Stimulated activated CD4-positive, alpha-beta T cell treated with anti-CD3 and anti-CD28 coated beads, TNF-alpha, amount 100 ng/mL, for 1 hour (primary cell): ENCODE results near the gene TRMU.
"Not testable (repeated sequence)": the region's sequence is repeated elsewhere in the genome, so short reads cannot be mapped to it uniquely, and the experiment has no call there.

ENCODE experiments used
- DNase-seq, 3 donors: peaks; one replicate each; pipeline ENCODE4 v3.0.0-alpha.2; 2020; ENCODE audit warnings: low read depth in 3 of 3, low spot score in 1 of 3

Gene TRMU

GRCh38 chr22:46382524-46382923 lies 47.0 kb downstream of the TRMU start:
- DNase-seq = no peak

- no peak for DNase-seq
Measured at GRCh38 chr22:46386312-46386711, 50.8 kb downstream of the TRMU start.

GRCh38 chr22:46387748-46388147 lies 52.2 kb downstream of the TRMU start:
- DNase-seq = no peak

DNA sequence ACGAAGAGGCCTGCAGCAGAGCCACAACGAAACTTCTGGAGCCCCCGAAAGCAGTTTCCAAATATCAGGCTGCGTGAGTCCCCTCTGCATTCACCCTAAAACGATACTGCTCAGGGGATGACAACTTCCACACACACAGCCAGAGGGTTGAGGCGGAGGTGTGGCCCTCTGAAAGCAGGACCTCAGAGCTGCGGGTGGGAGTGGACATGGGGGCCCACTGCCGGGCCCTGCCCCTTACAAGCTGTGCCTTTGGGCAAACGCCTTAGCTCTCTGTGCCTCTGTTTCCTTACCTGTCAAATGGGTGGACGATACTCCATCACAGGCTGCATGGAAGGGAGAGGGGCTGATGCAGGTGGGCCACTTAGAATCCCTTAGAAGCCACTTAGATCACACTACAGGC lies 53.1 kb downstream of the TRMU start:
- DNase-seq = no peak

- DNase-seq = no peak
Measured at GRCh38 chr22:46389081-46389480, 53.6 kb downstream of the TRMU start.

DNA sequence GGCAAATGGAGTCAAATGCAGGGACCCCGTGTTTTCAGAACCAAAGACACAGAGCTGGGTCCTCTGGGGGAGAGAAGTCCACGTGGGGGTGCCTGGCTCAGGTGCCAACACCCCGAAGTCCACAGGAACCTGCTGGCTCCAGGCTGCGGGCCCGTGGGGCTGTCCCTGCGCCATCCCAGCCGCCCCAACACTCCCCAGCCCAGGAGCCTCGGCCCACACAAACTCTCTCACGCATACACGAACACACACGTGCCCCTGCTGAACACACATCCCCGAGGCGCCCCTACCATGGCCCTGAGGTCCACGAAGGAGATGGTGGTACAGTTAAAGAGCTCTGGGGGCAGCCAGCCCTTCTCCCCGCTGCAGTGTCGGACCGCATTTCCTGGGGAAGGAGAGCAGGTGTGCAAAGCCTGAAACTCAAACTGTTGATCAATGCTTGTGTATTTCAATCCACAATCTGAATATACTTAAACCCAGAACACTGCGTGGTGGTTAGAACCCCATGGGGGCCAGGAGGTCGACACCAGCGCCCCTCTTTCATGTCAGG lies 54.7 kb downstream of the TRMU start:
- DNase-seq = no peak

- no peak for DNase-seq
Measured at GRCh38 chr22:46390652-46391301, 55.3 kb downstream of the TRMU start.

DNA sequence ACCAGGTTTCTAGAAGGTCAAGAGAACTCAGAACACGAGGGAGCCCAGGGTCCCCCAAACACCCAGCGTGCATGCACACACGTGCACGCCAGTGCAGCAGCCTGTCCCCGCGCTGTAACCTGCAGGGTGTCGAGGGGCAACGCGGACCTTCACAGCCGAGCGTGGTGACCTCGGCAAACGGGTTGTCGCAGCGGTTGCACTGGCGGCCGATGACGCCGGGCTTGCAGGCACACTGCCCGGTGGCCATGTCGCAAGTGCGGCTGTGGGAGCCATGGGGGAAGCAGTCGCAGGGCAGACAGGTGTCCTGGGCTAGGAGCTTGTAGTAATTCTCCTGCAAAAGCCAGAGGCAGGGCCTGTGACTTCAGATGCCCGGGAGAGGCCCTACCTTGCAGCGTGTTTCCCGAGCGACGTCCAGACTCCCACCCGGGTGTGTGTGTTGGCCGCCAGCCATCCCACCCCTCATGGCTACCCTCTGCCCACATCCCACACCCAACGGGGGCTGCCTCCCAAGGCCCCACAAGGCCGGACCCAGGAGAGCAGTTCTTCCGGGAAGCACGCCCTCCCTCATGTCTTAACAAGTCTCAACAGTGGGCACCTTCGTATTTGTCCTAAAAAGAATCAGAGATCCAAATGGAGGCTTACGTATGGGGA lies 56.1 kb downstream of the TRMU start:
- DNase-seq = no peak

GRCh38 chr22:46392137-46392844 lies 56.8 kb downstream of the TRMU start:
- DNase-seq = no peak

GRCh38 chr22:46393873-46394272 lies 58.4 kb downstream of the TRMU start:
- DNase-seq = no peak

DNA sequence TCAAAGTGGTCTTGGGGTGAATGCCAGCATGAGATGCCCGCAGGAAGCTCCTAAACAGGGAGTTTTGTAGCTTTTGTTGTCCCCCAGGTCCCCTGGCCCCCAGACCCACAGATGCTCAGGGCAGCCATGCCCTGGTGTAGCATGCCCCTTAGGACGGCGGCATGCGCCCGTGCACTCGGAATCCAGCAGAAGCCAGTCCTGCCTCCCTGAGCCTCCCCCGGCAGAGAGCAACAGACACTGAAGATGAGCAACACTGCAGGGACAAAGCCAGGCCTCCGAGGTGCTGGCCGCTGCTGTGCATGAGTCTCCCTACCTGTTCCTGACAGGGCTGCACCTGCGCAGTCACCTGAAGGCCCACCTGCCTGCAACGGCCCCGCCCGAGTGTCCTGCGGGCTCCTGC lies 59.1 kb downstream of the TRMU start:
- DNase-seq = no peak

DNA sequence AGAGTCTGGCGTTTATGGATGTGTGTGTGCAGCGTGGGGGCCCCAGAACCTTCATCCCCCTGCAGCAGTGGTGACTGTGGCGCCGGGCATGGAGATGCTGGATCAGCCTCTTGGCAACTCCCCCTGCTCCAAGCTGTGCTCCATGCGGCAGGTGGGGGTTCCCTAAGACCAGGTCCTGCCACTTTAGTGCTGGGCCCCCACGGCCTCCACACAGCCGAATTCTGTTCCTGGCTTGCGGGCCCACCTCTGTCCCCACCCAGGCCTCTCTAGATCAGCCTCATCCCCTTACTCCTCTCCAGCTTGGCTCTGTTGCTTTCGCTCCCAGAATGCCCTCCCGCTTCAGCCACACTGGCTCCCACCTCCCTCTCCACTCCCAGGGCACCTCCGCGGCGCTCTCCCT lies 59.6 kb downstream of the TRMU start:
- no peak for DNase-seq

GRCh38 chr22:46397049-46397448 lies 61.5 kb downstream of the TRMU start:
- DNase-seq = not testable (repeated sequence)

DNA sequence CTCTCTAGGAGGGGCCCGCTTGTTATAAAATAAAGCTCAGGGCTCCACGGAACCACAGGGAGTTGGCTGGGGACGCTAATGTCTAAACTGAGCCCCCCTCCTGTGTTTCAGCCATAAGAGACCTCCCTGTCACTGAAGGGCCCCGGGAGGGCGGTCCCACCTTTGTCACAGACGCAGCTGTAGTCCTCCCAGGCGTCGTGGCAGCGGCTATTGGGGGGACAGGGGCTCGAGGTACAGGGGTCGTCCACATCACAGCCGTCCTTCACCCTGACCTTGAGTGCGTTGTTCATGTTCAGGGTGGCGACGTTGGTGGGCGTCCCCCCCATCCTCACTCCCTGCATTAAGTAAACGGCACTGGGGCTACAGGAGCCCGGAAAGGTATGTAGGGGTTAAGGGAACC lies 62.0 kb downstream of the TRMU start:
- no peak for DNase-seq

GRCh38 chr22:46397951-46398350 lies 62.4 kb downstream of the TRMU start:
- DNase-seq = no peak

GRCh38 chr22:46399251-46400024 lies 63.9 kb downstream of the TRMU start:
- DNase-seq = no peak

DNA sequence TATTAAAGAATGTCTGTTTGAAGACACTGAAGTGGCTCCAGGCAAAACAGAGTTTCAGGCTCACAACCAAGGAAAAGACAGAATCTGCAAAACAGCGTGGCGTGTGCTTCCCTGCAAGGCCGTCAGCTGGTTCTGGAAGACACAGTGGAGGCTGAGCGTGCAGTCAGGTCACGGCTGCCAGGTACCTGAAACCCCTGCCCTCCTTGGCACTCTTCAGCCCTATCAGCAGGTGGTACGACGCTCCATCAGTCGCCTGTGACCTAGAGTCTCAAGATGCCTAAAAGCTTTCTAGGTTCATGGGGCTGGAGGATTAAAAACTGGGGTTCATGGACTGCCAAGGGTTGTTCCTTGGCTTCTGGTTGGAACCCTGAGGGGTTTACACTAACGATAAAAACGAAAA lies 65.9 kb downstream of the TRMU start:
- DNase-seq = no peak

DNA sequence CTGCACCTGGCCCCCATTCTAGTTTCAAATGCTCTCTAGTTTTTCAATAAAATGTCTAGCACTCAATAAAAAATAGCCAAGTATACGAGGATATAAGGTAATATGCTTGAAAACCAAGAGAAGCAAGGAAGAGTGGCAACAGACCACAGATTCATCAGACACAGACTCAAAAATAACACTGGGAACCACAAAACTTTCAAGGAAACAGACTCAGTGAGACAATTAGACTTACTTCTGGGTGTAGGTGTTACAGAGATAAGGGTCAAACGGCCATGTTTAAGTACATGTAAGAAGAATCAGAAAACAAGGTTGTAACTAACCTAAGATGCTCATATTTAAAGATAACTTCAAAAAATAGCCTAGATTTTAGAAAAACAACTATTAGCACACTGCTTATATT lies 67.0 kb downstream of the TRMU start:
- DNase-seq = no peak

DNA sequence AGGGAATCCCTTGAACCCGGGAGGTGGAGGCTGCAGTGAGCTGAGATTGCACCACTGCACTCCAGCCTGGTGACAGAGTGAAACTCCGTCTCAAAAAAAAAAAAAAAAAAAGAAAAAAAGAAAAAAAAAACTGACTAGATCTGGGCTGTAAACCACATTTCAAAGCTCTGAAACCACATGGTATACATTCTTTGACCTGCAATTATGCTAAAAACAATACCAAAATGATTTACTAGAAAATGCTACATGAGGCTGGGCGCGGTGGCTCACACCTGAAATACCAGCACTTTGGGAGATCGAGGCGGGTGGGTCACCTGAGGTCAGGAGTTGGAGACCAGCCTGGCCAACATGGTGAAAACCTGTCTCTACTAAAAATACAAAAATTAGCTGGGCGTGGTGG lies 68.4 kb downstream of the TRMU start:
- not testable (repeated sequence) for DNase-seq

DNA sequence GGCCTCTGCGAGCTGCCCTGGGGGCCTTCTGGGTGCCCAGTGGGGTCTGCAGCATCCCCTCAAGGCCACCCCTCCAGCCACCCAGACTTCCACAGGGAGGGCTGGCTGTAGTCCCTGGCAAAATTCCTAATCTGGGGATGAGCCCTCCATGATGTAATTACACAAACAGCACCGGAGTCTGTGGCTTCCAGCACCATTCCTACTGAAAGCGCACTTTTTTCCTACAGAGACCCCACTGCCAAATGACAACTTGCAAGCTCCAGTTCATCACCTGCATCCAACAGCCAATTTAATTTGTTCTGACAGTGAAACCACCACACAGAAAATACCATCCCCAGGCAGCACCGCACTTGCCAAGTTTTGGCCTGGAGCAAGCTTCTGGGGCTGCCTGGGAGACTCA lies 70.4 kb downstream of the TRMU start:
- DNase-seq = no peak

DNA sequence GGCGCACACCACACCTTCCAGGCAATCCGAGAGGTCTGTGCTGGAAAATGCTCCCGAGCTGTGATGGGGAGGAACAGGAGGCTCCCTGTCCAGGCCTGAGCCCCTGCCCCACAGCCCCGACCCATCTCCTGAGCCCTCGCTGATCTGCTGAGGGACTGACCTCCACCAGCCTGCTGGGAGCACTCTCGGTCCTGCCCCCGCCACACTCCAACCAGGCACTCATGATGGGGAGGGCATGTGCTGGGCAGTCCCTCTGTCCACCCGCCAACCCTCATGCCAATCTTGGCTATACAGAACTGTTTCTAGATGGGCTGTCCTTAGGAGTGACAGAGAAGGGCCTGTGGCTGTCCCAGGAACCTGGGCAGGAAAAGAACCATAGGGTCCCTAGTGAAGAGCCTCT lies 70.8 kb downstream of the TRMU start:
- no peak for DNase-seq

DNA sequence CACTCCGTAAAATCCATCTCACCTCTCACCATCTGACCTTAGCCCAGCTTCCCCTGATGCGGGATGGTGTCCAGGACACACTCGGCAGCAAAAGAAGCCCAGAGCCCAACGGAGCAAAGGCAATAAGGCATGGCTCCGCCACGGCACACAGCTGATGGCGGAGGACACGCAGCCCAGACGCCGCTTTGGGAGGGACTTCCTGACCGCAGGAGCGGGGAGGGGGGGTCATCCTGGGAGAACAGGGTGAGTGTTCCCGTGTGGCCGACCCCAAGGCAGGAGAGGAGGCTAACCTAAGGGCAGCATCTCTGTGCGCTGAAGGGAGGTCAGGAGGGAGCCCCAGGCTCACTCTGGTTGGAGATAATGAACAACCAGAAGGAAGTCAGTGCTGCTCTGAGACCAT lies 71.3 kb downstream of the TRMU start:
- DNase-seq = no peak
